Measurements from ENCODE around the gene ACAA2. TPM values are rescaled to one million over a fixed set of nuclear protein-coding genes. Genes with fewer than 3 reads are reported as not detected.

The ACAA2 gene
- total RNA-seq, 1 experiment from 2014 or later = 50.8 TPM

- BruUV-seq (replicated peaks) = no TSS peak
- Histone ChIP-seq H3K36me3 (ENCODE audit: control insufficient read depth, insufficient read depth, low read length) (no peaks in the 10 kb centered on the region), H3K4me1 (ENCODE audit: control insufficient read depth, insufficient read depth, low read length) (no peaks in the 10 kb centered on the region), H3K9me3 (ENCODE audit: control insufficient read depth, insufficient read depth, low read depth, low read length) (no peaks in the 10 kb centered on the region), H3K27ac (ENCODE audit: low read length) (no peak overlapping the region), H3K27me3 (ENCODE audit: control insufficient read depth, insufficient read depth, low read length) (no peaks in the 10 kb centered on the region), H3K4me3 (ENCODE audit: low read depth in 2 of 2, low read length in 2 of 2) (no peak overlapping the region)
- ATAC-seq = no peak
- TF ChIP-seq POLR2AphosphoS5 (IDR thresholded peaks at IDR 0.05; ENCODE audit: low read depth, low read length) (no peak), REST (IDR thresholded peaks at IDR 0.05; ENCODE audit: insufficient read depth in 1 of 2, low read depth in 2 of 2, low read length in 1 of 2) (no peak), CTCF (IDR thresholded peaks at IDR 0.05) (no peak), SIN3A (IDR thresholded peaks at IDR 0.05; ENCODE audit: borderline replicate concordance, insufficient read depth, low read depth, low read length) (no peak), TCF7L2 (IDR thresholded peaks at IDR 0.05; ENCODE audit: low read depth, low read length) (no peak)
- no peak for DNase-seq (ENCODE audit: low read depth, low spot score)
- in situ Hi-C loops (cut with HindIII; ENCODE audit: low pct_unique_long_range_greater_than_20kb, low sequenced_read_pairs) = no loop called here
- intact Hi-C loops (cut with micrococcal nuclease; ENCODE audit: unreplicated experiment) = loop anchor here (10.0 kb wide), 1 partner anchor 249 kb away; no protein-coding TSS in a partner anchor
- CTCF ChIA-PET = no interaction called here
- POLR2A ChIA-PET = no interaction called here
These were observed 49.3 kb downstream of the ACAA2 start for GRCh38 chr18:49764032-49764431.

GRCh38 chr18:49763590-49763989 is 49.7 kb downstream of the ACAA2 start:
- TF ChIP-seq REST (IDR thresholded peaks at IDR 0.05; ENCODE audit: insufficient read depth in 1 of 2, low read depth in 2 of 2, low read length in 1 of 2) = no peak
- no peak for TF ChIP-seq SIN3A (IDR thresholded peaks at IDR 0.05; ENCODE audit: borderline replicate concordance, insufficient read depth, low read depth, low read length)
- no peak for TF ChIP-seq POLR2AphosphoS5 (IDR thresholded peaks at IDR 0.05; ENCODE audit: low read depth, low read length)
- no peak for TF ChIP-seq CTCF (IDR thresholded peaks at IDR 0.05)
- no peak for TF ChIP-seq TCF7L2 (IDR thresholded peaks at IDR 0.05; ENCODE audit: low read depth, low read length)
- no peak for DNase-seq (ENCODE audit: low read depth, low spot score)
- intact Hi-C loops (cut with micrococcal nuclease; ENCODE audit: unreplicated experiment) = loop anchor here (10.0 kb wide), 1 partner anchor 249 kb away; no protein-coding TSS in a partner anchor

More at GRCh38 chr18:49763590-49763989, 49.7 kb downstream of the ACAA2 start:
- Histone ChIP-seq H3K4me1 (ENCODE audit: control insufficient read depth, insufficient read depth, low read length) (no peaks in the 10 kb centered on the region), H3K9me3 (ENCODE audit: control insufficient read depth, insufficient read depth, low read depth, low read length) (no peaks in the 10 kb centered on the region), H3K27me3 (ENCODE audit: control insufficient read depth, insufficient read depth, low read length) (no peaks in the 10 kb centered on the region), H3K36me3 (ENCODE audit: control insufficient read depth, insufficient read depth, low read length) (no peaks in the 10 kb centered on the region), H3K27ac (ENCODE audit: low read length) (no peak overlapping the region), H3K4me3 (ENCODE audit: low read depth in 2 of 2, low read length in 2 of 2) (no peak overlapping the region)
- ATAC-seq = no peak
- ChIA-PET CTCF (no interaction called here), POLR2A (no interaction called here)
- in situ Hi-C loops (cut with HindIII; ENCODE audit: low pct_unique_long_range_greater_than_20kb, low sequenced_read_pairs) = no loop called here
- no TSS peak for BruUV-seq (replicated peaks)
